Neural progenitor cell (in vitro differentiated cells): Measurements from ENCODE around the gene TMEM60. TPM values are rescaled to one million over a fixed set of nuclear protein-coding genes. Genes with fewer than 3 reads are reported as not detected.

Experiments
- DNase-seq: peaks from one replicate; pipeline ENCODE4 v3.0.0-alpha.2; 2016; ENCODE audit warnings: low spot score
- H2AFZ ChIP-seq: fragments of 200-600 bp; sonication (generic); replicated peaks from 2 replicates; pipeline ENCODE4 v1.6.1; 2016; ENCODE audit warnings: antibody characterized with exemption
- H3F3A ChIP-seq: fragments of 200-600 bp; sonication (generic); 2 replicates; pipeline ENCODE4 v1.6.1; 2016; ENCODE audit warnings: antibody characterized with exemption, low read depth
- H3K27ac ChIP-seq: fragments of 200-600 bp; sonication (generic); 2 replicates; pipeline ENCODE4 v1.5.1; 2016; ENCODE audit warnings: mild to moderate bottlenecking
- H3K27me3 ChIP-seq: fragments of 200-600 bp; sonication (generic); 2 replicates; pipeline ENCODE4 v1.6.1; 2016; ENCODE audit warnings: mild to moderate bottlenecking, moderate library complexity
- H3K36me3 ChIP-seq: fragments of 200-600 bp; sonication (generic); 2 replicates; pipeline ENCODE4 v1.5.1; 2016
- H3K4me1 ChIP-seq: fragments of 200-600 bp; sonication (generic); 2 replicates; pipeline ENCODE4 v1.6.1; 2016; ENCODE audit warnings: mixed run types
- H3K4me2 ChIP-seq: fragments of 200-600 bp; sonication (generic); 2 replicates; pipeline ENCODE4 v1.6.1; 2016
- H3K4me3 ChIP-seq: fragments of 200-600 bp; sonication (generic); 2 replicates; pipeline ENCODE4 v1.5.1; 2016
- H3K79me2 ChIP-seq: fragments of 200-600 bp; sonication (generic); 2 replicates; pipeline ENCODE4 v1.6.1; 2016; ENCODE audit warnings: low read depth
- H3K9ac ChIP-seq: fragments of 200-600 bp; sonication (generic); 2 replicates; pipeline ENCODE4 v1.6.1; 2016
- H3K9me3 ChIP-seq: fragments of 200-600 bp; sonication (generic); 2 replicates; pipeline ENCODE4 v1.5.1; 2016; ENCODE audit warnings: low read depth
- H4K20me1 ChIP-seq: fragments of 200-600 bp; sonication (generic); 2 replicates; pipeline ENCODE4 v1.6.1; 2016; ENCODE audit warnings: low read depth
- H3K27ac Mint-ChIP-seq: 3 replicates; pipeline ENCODE4 v1.8.0; 2021; ENCODE audit warnings: mixed read lengths
- H3K27me3 Mint-ChIP-seq: 2 replicates; pipeline ENCODE4 v1.8.0; 2022; ENCODE audit warnings: low read depth, mild to moderate bottlenecking, inconsistent platforms, moderate library complexity, mixed read lengths; ENCODE audit not compliant: insufficient read depth
- H3K36me3 Mint-ChIP-seq: 3 replicates; pipeline ENCODE4 v1.8.0; 2021; ENCODE audit warnings: mixed read lengths
- H3K4me1 Mint-ChIP-seq: 3 replicates; pipeline ENCODE4 v1.8.0; 2021; ENCODE audit warnings: mixed read lengths
- H3K4me3 Mint-ChIP-seq: 3 replicates; pipeline ENCODE4 v1.8.0; 2021; ENCODE audit warnings: mild to moderate bottlenecking, moderate library complexity, mixed read lengths
- H3K9me3 Mint-ChIP-seq: 3 replicates; pipeline ENCODE4 v1.8.0; 2020; ENCODE audit warnings: mixed read lengths
- EZH2 ChIP-seq: fragments of 200-600 bp; sonication (generic); IDR thresholded peaks from 2 replicates; pipeline ENCODE4 v1.6.1; 2017; ENCODE audit warnings: antibody characterized with exemption, mild to moderate bottlenecking, moderate library complexity
- EZH2phosphoT487 ChIP-seq: fragments of 200-600 bp; sonication (generic); IDR thresholded peaks from 2 replicates; pipeline ENCODE4 v1.6.1; 2017; ENCODE audit warnings: antibody characterized with exemption
- total RNA-seq: library from RNA; depleted of rRNA; stranded (reverse); fragments of >200 nt; gene quantifications from 2 replicates; pipeline ENCODE4 v1.2.3, GENCODE V29; 2015; ENCODE audit warnings: low replicate concordance
- TF ChIP-seq, protein P1 (sequence below): fragments of 200-600 bp; sonication (generic); IDR thresholded peaks from 2 replicates; pipeline ENCODE4 v1.5.1; 2017; ENCODE audit warnings: antibody characterized with exemption, mild to moderate bottlenecking

The TMEM60 gene
- total RNA-seq, 1 donor from 2014 or later, result 42.8 TPM

DNA sequence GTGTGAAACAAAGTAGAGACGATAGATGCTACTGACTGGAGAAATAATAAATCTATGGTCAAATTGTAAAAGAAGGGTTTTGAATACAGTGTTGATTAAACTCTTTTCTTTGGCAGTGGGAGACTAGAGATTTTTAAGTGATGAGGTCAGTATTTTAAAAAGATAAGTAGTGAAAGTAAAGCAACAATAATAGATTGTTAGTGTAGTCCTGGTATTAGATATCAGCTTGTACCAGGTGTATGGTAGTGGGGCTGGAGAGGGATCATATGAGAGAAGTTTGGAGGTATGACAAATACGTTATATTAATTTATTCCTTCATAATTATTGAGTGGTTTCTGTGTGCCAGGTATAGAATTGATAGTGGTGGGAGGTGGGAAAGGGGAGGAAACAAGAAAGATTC, 25.6 kb upstream of the TMEM60 start:
- Mint-ChIP-seq H3K4me1 (no peaks in the 10 kb centered on the region), H3K27me3 (peaks cover 4% of the 10 kb centered on the region), H3K36me3 (peaks cover 42% of the 10 kb centered on the region), H3K27ac (no peak overlapping the region), H3K9me3 (peaks cover 60% of the 10 kb centered on the region), H3K4me3 (no peak overlapping the region)
- H3K4me1 ChIP-seq, result no peaks in the 10 kb centered on the region
- no peak overlapping the region for H2AFZ ChIP-seq
- no peak for DNase-seq
- H3K27me3 ChIP-seq, result no peaks in the 10 kb centered on the region
- H3K79me2 ChIP-seq, result peaks cover 63% of the 10 kb centered on the region
- TF ChIP-seq EZH2 (no peak), EZH2phosphoT487 (no peak)
- TF ChIP-seq, protein P1, sequence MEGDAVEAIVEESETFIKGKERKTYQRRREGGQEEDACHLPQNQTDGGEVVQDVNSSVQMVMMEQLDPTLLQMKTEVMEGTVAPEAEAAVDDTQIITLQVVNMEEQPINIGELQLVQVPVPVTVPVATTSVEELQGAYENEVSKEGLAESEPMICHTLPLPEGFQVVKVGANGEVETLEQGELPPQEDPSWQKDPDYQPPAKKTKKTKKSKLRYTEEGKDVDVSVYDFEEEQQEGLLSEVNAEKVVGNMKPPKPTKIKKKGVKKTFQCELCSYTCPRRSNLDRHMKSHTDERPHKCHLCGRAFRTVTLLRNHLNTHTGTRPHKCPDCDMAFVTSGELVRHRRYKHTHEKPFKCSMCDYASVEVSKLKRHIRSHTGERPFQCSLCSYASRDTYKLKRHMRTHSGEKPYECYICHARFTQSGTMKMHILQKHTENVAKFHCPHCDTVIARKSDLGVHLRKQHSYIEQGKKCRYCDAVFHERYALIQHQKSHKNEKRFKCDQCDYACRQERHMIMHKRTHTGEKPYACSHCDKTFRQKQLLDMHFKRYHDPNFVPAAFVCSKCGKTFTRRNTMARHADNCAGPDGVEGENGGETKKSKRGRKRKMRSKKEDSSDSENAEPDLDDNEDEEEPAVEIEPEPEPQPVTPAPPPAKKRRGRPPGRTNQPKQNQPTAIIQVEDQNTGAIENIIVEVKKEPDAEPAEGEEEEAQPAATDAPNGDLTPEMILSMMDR, result no peak
- H3K27ac ChIP-seq, result no peak overlapping the region
- no peaks in the 10 kb centered on the region for H4K20me1 ChIP-seq
- H3F3A ChIP-seq, result no peaks in the 10 kb centered on the region
- H3K9ac ChIP-seq, result no peak overlapping the region
- H3K4me3 ChIP-seq, result no peak overlapping the region
- no peaks in the 10 kb centered on the region for H3K36me3 ChIP-seq
- H3K4me2 ChIP-seq, result no peak overlapping the region
- H3K9me3 ChIP-seq, result no peaks in the 10 kb centered on the region

DNA sequence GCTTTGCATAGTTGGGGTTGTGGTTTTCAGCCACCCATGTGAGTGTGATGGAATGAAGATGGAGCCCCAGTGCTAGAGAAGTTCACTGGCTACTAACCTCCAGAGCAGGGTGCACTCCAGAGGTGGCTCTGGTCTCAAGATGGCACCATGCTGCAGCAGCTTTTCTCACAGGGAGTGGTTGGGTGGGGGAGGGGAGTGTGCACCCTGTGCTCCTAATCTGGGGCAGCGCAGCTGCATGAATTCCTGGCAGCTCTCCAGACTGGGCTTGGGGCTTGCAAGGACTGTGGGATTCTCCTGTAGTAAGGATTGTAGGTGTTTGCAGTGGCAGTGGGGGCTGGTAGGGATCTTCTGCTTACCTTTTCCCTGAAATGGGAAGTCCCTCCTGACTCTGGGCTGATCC, 24.0 kb upstream of the TMEM60 start:
- Mint-ChIP-seq H3K27ac (no peak overlapping the region), H3K4me3 (no peak overlapping the region), H3K4me1 (no peaks in the 10 kb centered on the region), H3K36me3 (peaks cover 54% of the 10 kb centered on the region), H3K27me3 (peaks cover 4% of the 10 kb centered on the region), H3K9me3 (peaks cover 73% of the 10 kb centered on the region)
- Histone ChIP-seq H3K4me1 (no peaks in the 10 kb centered on the region), H4K20me1 (no peaks in the 10 kb centered on the region), H3K36me3 (no peaks in the 10 kb centered on the region), H3K9ac (no peak overlapping the region), H3K4me3 (no peak overlapping the region), H3K79me2 (peaks cover 65% of the 10 kb centered on the region), H3K27me3 (no peaks in the 10 kb centered on the region), H2AFZ (no peak overlapping the region), H3K27ac (no peak overlapping the region), H3K4me2 (no peak overlapping the region), H3K9me3 (no peaks in the 10 kb centered on the region), H3F3A (no peaks in the 10 kb centered on the region)
- no peak for DNase-seq
- TF ChIP-seq, protein P1, result no peak
- no peak for TF ChIP-seq EZH2
- no peak for TF ChIP-seq EZH2phosphoT487

DNA sequence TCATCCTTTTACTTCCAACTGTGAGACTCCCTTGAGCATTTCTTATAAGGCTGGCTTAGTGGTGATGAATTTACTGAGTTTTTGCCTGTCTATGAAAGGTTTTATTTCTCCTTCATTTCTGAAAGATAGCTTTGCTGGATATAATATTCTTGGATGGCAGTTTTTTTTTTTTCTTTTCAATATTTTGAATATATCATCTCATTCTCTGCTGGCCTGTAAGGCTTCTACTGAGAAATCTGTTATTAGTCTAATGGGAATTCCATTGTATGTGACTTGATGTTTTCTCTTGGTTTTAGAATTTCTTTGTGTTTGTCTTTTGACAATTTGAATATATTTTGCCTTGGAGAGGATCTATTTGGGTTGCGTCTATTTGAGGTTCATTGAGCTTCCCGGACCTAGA, 22.7 kb upstream of the TMEM60 start:
- Histone ChIP-seq H3K9me3 (no peaks in the 10 kb centered on the region), H3K9ac (no peak overlapping the region), H3K27me3 (no peaks in the 10 kb centered on the region), H3K4me1 (no peaks in the 10 kb centered on the region), H3F3A (no peaks in the 10 kb centered on the region), H2AFZ (no peak overlapping the region), H3K36me3 (no peaks in the 10 kb centered on the region), H4K20me1 (no peaks in the 10 kb centered on the region), H3K4me2 (no peak overlapping the region), H3K4me3 (no peak overlapping the region), H3K27ac (no peak overlapping the region), H3K79me2 (peaks cover 66% of the 10 kb centered on the region)
- H3K4me1 Mint-ChIP-seq, result no peaks in the 10 kb centered on the region
- no peak for DNase-seq
- peaks cover 77% of the 10 kb centered on the region for H3K9me3 Mint-ChIP-seq
- peaks cover 59% of the 10 kb centered on the region for H3K36me3 Mint-ChIP-seq
- TF ChIP-seq, protein P1, result no peak
- no peak for TF ChIP-seq EZH2
- no peak for TF ChIP-seq EZH2phosphoT487
- H3K4me3 Mint-ChIP-seq, result no peak overlapping the region
- no peak overlapping the region for H3K27ac Mint-ChIP-seq
- H3K27me3 Mint-ChIP-seq, result peaks cover 4% of the 10 kb centered on the region
